Gastroesophageal sphincter (tissue), 3 donors: ENCODE measurements around the gene GUCY2C.

Experiments
- EP300 ChIP-seq: sonication (generic); formaldehyde crosslinking; IDR thresholded peaks from one replicate; pipeline ENCODE4 v1.6.1; 2017; ENCODE audit warnings: antibody characterized with exemption, mild to moderate bottlenecking
- POLR2A ChIP-seq, 2 donors: fragments of 450-650 bp; IDR thresholded peaks; one replicate each; pipeline ENCODE4 v1.6.1; 2017; ENCODE audit warnings: antibody characterized with exemption in 2 of 2, mild to moderate bottlenecking in 2 of 2, moderate library complexity in 1 of 2
- POLR2AphosphoS5 ChIP-seq: sonication (generic); formaldehyde crosslinking; IDR thresholded peaks from one replicate; pipeline ENCODE4 v1.6.1; 2017; ENCODE audit warnings: antibody characterized with exemption
- TF ChIP-seq, protein P1 (sequence below), 4 experiments: fragments of 200-600 bp in 2 of 4; fragments of 450-650 bp in 2 of 4; sonication (generic) in 1 of 4; IDR thresholded peaks; one replicate each; pipeline ENCODE4 v1.5.1; 2017 to 2019; ENCODE audit warnings: antibody characterized with exemption in 4 of 4, mild to moderate bottlenecking in 2 of 4, moderate library complexity in 2 of 4

DNA sequence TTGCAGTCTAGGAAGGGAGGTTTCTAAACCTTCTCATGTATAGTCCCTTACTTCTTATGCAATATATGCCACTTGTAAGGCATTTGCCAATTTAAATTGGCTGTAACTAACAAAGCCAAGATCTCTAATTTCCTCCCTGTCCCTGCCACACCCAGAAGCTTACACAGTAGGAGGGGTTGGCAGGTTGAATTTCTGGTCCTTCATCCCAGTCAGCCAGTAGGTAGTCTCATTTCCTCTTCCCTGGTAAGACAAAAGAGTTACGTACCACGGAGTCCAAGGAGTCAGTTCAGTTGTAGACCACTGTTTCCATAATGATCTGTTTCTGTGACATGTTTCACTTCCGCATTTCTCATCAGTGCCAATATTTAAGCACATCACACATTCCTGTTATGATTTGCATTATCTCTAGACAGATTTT lies 81.7 kb downstream of the GUCY2C start:
- TF ChIP-seq, protein P1, sequence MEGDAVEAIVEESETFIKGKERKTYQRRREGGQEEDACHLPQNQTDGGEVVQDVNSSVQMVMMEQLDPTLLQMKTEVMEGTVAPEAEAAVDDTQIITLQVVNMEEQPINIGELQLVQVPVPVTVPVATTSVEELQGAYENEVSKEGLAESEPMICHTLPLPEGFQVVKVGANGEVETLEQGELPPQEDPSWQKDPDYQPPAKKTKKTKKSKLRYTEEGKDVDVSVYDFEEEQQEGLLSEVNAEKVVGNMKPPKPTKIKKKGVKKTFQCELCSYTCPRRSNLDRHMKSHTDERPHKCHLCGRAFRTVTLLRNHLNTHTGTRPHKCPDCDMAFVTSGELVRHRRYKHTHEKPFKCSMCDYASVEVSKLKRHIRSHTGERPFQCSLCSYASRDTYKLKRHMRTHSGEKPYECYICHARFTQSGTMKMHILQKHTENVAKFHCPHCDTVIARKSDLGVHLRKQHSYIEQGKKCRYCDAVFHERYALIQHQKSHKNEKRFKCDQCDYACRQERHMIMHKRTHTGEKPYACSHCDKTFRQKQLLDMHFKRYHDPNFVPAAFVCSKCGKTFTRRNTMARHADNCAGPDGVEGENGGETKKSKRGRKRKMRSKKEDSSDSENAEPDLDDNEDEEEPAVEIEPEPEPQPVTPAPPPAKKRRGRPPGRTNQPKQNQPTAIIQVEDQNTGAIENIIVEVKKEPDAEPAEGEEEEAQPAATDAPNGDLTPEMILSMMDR (IDR thresholded peaks at IDR 0.05), result no peak
- TF ChIP-seq POLR2A (IDR thresholded peaks at IDR 0.05) (no peak), EP300 (no peak), POLR2AphosphoS5 (no peak)
